Neural progenitor cell (in vitro differentiated cells): ENCODE results near the gene SOAT1.

Experiments used
- CTCF ChIP-seq: fragments of 200-600 bp; sonication (generic); IDR thresholded peaks from 2 replicates; pipeline ENCODE4 v1.5.1; 2017; ENCODE audit warnings: antibody characterized with exemption, mild to moderate bottlenecking
- EZH2 ChIP-seq: fragments of 200-600 bp; sonication (generic); IDR thresholded peaks from 2 replicates; pipeline ENCODE4 v1.6.1; 2017; ENCODE audit warnings: antibody characterized with exemption, mild to moderate bottlenecking, moderate library complexity
- EZH2phosphoT487 ChIP-seq: fragments of 200-600 bp; sonication (generic); IDR thresholded peaks from 2 replicates; pipeline ENCODE4 v1.6.1; 2017; ENCODE audit warnings: antibody characterized with exemption

GRCh38 chr1:179385510-179385909, 91.9 kb downstream of the SOAT1 start:
- TF ChIP-seq CTCF (no peak), EZH2 (no peak), EZH2phosphoT487 (no peak)
